ENCODE measurements around the gene CACNA1D.
A peak's percentile ranks its signal among the peaks of the same experiment; 100 is the strongest.

The CACNA1D gene

DNA sequence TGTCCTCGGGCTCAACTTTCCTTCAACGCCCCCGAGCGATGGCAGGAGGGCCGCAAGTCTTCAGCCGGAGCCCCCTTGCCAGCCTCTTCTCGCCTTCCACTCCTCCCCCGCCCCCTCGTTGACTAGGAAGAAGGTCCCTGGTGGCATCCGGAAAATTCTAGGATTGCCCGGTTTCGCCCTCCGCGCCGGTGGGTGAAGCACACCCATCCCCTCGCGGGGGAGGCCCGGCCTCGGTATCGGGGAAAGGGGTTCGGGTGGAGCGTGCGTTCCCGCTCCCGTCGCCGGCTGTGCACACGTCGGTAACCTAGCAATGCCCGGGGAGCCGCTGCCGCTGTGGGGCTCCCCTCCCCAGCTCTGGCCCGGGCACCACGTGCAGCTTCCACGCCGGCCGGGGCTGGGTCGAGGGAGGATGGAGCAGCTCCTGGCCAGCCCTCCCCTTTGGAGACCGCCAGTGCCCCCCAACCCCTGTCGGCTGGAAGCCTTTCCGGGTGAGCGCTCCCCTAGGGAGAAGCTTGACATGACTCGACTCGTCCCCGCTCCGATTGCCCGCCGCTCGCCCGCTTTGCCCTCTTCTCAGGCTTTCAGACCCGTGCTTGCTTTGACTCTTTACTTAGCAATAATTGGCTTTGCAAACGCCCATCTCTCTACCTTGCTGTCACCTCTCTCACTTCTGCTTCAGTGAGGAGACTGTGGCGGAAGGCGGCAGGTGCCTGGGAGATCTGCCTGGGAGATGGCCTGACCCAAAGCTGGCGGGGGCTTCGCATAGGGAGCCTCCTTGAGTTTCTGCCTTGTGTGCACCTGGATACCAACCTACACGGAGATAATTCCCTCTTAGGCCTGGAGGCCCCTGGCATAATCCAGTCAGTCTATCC is 1.3 kb downstream of the CACNA1D start:
- no peak for DNase-seq (ENCODE audit: low spot score)

- no peak for DNase-seq (ENCODE audit: low spot score)
These were observed 1.9 kb downstream of the CACNA1D start for GRCh38 chr3:53496392-53496670.

- no peak for DNase-seq (ENCODE audit: low spot score)
These were observed 2.6 kb downstream of the CACNA1D start for GRCh38 chr3:53496984-53497383.

DNA sequence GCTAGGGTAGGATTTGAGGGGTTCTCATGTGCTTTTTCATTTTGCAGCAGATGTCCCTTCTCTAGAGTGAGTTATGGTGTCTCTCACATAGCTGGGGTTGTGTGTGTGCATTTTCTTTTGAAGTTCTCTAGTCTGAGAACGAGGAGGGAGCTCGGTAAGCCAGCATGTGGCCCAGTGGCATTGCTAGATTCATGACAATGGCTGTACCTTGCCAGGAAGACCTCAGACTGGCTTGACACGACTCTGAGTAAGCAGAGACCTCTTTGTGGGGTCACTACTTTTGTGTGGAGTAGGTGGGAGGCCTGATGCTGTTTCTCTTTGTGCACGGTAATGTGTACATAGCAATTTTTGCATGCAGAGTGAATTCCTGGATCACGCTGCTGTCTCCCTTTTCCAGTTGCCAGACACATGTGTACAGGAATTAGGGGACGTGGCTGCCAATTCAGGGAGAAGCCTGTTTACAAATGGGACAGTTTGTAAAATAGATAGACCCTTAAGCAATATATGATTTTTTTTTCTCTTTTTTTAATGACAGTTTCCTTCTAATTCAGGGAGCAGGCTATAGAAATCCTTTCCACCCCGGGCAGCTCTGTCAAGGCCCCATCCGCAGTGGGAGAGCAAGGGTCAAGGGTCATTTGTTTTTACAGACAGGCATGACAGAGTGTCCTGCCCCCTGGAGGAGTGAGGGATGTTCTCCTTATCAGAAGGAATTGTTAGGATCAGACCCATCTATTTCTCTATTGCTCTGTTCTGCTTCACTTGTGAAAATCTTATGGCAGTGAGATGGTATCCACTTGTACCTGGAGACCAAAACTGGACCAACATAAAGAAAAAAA is 4.6 kb downstream of the CACNA1D start:
- DNase-seq (ENCODE audit: low spot score), result no peak

- no peak for DNase-seq (ENCODE audit: low spot score)
These were observed 5.9 kb downstream of the CACNA1D start for GRCh38 chr3:53500165-53500777.

DNA sequence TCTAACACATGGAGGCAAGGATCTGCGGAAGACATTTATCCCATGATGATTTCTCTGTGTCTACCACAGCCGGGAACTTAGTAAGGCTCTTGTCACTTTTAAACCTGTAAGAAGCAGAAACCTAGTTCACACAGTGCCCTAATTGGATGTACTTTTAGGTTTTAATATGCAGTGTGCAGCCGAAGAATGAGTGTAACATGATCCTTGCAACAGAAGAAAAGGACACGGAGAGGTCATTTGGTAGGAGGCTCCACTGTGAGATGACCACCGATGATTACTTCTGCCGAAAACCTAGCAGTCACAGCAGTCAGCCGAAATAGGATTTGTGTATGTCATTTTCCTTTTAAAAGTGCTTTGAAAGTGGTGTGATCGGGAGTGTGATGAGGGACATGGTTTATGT is 6.8 kb downstream of the CACNA1D start:
- no peak for DNase-seq (ENCODE audit: low spot score)

GRCh38 chr3:53502737-53503136 is 8.3 kb downstream of the CACNA1D start:
- no peak for DNase-seq (ENCODE audit: low spot score)

GRCh38 chr3:53503195-53503594 is 8.8 kb downstream of the CACNA1D start:
- DNase-seq (ENCODE audit: low spot score), result no peak

DNA sequence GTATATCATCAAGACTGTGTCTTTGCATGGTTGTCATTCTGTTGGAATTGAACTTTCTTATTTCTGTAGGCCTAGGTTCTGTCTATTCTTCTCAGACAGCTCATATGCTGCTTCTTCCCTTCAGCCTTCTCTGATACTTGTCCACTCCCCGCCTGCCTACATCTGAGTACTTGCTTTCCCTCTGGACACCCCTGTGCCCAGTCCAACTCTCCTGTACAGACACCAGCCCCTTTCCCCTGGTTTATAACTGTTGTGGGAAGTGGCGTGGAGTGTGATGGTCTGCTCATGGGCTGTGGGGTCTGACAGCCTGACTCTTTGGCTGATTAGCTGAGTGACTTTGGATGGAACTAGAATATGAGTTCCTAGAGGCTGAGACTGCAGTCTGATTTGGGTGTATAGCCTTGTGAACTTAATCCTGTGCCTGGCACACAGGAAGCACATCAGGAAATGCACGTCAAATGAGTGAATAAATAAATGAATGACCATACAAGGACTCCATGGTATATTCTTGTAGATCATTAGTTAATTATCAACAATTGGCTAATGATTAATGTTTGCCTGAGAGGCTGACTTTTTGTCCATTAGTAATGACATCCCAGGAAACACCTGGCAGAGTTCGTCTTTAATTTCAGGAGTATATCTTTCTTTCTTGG is 11.8 kb downstream of the CACNA1D start:
- no peak for DNase-seq (ENCODE audit: low spot score)

DNA sequence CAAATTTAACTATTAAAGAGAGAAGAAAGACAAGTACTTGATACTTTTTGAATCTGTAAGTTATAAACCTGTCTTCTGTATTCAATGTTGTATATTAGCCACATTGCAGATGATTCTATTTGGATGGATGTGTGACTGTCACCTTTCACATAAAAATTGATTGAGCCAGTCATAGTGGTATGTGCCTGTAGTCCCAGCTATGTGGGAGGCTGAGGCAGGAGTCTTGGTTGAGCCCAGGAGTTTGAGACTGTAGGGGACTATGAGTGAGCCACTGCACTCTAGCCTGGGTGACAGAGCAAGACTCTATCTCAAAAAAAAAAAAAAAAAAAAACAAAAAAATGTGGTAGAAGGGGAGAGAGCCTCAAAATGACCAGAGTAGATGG is 12.3 kb downstream of the CACNA1D start:
- no peak for DNase-seq (ENCODE audit: low spot score)

GRCh38 chr3:53509494-53509893 is 15.1 kb downstream of the CACNA1D start:
- no peak for DNase-seq (ENCODE audit: low spot score)

DNA sequence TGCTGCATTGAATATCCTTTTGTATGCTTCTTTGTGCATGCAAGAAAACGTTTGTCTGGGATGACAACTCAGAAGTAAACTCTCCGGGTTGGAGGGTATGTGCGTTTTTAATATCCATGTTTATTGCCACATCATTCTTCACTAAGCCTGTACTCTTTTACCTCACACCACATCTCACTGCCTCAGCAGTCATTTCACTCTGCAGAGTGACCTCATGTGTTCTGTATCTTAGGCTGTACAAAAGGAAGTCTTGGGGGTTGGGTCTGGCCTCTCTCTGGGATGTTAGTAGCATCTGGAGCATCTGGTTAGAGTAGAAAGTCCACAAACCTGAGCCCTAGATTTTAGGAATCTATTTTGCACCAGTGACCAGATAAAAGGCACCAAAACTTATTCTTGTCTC is 16.1 kb downstream of the CACNA1D start:
- DNase-seq (ENCODE audit: low spot score), result no peak

GRCh38 chr3:53511246-53511645 is 16.8 kb downstream of the CACNA1D start:
- no peak for DNase-seq (ENCODE audit: low spot score)

GRCh38 chr3:53513556-53514190 is 19.3 kb downstream of the CACNA1D start:
- DNase-seq (ENCODE audit: low spot score), result peak; percentile 68

DNA sequence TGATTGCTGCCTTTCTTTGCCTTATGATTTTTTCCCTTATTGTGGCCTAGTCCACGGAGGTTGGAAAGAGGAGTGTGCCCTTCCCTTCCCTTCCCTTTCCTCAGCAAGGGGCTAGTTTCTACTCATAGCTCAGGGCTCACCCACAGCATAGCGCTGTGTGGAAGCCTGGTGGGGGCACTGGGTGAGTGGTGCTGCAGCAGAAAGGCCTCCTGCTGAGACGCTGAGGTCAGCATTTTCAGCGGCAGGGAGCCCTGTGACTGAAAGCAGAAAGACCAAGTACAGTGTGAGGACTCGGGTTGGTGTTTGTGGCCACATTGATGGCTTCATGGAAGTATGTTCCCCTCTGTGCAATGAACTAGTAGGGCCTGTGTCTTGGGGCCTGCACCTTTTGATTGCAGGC is 21.9 kb downstream of the CACNA1D start:
- no peak for DNase-seq (ENCODE audit: low spot score)

- no peak for DNase-seq (ENCODE audit: low spot score)
These were observed 24.1 kb downstream of the CACNA1D start for GRCh38 chr3:53518495-53518981.

DNA sequence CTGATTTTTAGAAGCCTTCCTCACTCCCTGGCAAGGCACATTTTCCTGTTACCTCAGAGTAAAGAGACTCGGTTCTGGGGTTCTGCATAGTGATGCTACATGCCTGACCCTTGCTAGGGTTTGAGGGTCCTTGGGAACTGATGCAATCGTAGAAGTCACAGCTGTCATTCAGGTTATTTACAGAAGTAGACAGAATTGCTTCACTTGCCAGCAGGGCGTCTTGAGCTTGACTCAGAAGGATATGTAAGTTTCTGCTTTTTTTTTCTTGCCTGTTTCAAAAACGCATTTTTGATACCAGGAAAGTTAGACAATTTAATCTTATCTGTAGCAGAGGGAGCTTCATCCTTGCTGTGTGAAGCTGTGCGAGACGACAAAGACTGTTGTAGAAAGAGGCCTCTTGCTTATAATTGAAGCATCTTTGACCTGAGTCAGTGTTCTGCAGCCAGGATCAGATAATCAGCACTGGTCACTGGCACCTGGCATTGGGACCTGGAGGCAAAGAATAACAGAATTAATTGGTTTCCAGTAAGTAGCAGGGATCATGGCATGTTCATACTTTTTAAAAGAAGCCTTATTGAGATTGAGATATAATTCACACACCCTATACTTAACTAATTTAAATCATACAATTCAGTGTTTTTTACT is 24.8 kb downstream of the CACNA1D start:
- DNase-seq (ENCODE audit: low spot score), result no peak

DNA sequence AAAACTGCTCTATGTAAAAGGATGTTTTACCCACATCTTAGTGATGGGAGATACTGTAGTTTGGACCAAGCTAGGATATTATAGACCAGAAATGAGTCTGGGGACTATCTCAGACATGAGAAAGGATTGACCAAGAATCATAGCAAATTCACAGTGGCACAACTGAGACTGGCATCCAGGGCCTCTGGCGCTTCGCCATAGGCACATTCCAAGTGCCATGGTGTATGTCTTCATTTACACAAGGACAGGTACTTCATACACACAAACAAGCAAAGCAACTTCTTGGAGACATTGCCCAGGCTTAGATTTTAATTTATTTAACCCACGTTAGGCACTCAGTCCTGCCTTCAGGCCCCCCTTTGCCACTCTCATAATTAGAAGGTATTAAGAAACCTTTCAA is 28.9 kb downstream of the CACNA1D start:
- no peak for DNase-seq (ENCODE audit: low spot score)

DNA sequence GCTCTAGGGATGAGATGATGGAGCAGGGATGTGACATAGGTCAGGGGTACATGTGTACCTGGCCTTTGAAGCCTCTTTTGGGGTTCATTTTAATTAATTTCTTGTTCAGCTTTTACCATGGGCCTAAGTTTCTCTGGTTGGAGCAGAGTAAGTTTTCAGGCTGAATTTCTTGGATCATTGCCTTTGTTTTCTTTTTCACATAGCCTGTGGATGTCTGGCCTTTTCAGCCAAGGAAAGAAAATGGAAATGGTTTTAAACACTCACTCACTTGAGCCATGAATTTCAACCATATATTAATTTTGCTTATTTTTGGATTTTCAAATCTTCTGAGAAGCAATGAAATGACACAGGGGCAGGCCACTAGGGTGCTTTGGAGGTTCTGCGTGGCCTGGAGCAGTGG is 30.2 kb downstream of the CACNA1D start:
- DNase-seq (ENCODE audit: low spot score), result no peak

GRCh38 chr3:53525765-53526703 is 31.6 kb downstream of the CACNA1D start:
- DNase-seq (ENCODE audit: low spot score), result no peak

All from RKO (cell line).